Measurements from ENCODE around the gene XYLB.

GRCh38 chr3:38337703-38338102 is 8.9 kb upstream of the XYLB start:
- TF ChIP-seq, protein P1, sequence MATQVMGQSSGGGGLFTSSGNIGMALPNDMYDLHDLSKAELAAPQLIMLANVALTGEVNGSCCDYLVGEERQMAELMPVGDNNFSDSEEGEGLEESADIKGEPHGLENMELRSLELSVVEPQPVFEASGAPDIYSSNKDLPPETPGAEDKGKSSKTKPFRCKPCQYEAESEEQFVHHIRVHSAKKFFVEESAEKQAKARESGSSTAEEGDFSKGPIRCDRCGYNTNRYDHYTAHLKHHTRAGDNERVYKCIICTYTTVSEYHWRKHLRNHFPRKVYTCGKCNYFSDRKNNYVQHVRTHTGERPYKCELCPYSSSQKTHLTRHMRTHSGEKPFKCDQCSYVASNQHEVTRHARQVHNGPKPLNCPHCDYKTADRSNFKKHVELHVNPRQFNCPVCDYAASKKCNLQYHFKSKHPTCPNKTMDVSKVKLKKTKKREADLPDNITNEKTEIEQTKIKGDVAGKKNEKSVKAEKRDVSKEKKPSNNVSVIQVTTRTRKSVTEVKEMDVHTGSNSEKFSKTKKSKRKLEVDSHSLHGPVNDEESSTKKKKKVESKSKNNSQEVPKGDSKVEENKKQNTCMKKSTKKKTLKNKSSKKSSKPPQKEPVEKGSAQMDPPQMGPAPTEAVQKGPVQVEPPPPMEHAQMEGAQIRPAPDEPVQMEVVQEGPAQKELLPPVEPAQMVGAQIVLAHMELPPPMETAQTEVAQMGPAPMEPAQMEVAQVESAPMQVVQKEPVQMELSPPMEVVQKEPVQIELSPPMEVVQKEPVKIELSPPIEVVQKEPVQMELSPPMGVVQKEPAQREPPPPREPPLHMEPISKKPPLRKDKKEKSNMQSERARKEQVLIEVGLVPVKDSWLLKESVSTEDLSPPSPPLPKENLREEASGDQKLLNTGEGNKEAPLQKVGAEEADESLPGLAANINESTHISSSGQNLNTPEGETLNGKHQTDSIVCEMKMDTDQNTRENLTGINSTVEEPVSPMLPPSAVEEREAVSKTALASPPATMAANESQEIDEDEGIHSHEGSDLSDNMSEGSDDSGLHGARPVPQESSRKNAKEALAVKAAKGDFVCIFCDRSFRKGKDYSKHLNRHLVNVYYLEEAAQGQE (IDR thresholded peaks at IDR 0.05; ENCODE audit: low read depth) = no peak
- TF ChIP-seq, protein P2, sequence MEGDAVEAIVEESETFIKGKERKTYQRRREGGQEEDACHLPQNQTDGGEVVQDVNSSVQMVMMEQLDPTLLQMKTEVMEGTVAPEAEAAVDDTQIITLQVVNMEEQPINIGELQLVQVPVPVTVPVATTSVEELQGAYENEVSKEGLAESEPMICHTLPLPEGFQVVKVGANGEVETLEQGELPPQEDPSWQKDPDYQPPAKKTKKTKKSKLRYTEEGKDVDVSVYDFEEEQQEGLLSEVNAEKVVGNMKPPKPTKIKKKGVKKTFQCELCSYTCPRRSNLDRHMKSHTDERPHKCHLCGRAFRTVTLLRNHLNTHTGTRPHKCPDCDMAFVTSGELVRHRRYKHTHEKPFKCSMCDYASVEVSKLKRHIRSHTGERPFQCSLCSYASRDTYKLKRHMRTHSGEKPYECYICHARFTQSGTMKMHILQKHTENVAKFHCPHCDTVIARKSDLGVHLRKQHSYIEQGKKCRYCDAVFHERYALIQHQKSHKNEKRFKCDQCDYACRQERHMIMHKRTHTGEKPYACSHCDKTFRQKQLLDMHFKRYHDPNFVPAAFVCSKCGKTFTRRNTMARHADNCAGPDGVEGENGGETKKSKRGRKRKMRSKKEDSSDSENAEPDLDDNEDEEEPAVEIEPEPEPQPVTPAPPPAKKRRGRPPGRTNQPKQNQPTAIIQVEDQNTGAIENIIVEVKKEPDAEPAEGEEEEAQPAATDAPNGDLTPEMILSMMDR (IDR thresholded peaks at IDR 0.05 in 2 of 3, conservative IDR thresholded peaks at IDR 0.05 in 1 of 3; ENCODE audit: borderline replicate concordance in 1 of 3, insufficient read depth in 1 of 3, low read depth in 2 of 3, low read length in 2 of 3) = no peak
- TF ChIP-seq SRF (IDR thresholded peaks at IDR 0.05; ENCODE audit: low read depth) (no peak), POLR2A (IDR thresholded peaks at IDR 0.05; ENCODE audit: borderline replicate concordance, extremely low read depth, insufficient read depth, insufficient read length) (no peak), SP1 (IDR thresholded peaks at IDR 0.05; ENCODE audit: low read depth) (no peak)
